Hepatic stellate cell (primary cell): ENCODE data around the gene ZP4.

Experiments
- DNase-seq: peaks from one replicate; pipeline ENCODE4 v3.0.0; 2011; ENCODE audit warnings: low spot score

ZP4 gene, protein sequence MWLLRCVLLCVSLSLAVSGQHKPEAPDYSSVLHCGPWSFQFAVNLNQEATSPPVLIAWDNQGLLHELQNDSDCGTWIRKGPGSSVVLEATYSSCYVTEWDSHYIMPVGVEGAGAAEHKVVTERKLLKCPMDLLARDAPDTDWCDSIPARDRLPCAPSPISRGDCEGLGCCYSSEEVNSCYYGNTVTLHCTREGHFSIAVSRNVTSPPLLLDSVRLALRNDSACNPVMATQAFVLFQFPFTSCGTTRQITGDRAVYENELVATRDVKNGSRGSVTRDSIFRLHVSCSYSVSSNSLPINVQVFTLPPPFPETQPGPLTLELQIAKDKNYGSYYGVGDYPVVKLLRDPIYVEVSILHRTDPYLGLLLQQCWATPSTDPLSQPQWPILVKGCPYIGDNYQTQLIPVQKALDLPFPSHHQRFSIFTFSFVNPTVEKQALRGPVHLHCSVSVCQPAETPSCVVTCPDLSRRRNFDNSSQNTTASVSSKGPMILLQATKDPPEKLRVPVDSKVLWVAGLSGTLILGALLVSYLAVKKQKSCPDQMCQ

DNA sequence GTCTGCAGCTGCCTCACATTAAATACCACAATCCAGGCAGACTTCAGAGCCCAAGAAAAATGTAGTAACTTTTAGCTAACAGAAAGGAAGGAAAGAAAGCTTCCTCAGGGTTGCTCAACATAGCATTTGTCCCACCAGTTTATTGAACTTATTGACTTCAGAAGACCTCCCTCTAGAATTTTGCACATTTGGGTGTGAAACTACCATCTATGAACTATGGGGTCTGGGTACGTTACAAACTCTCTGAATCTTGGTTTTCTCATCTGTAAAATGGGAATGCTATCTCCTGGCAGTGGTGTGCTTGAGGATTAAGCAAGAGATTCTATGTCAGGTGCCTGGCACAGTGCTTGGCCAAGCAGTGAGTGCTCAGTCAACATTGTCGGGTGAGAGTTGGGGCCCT lies at the start of gene ZP4:
TSS of gene ZP4 (minus strand) at position 101 of the 400 bp plus-strand sequence. CDS start 287 bp downstream, outside the sequence.
- DNase-seq = no peak

DNA sequence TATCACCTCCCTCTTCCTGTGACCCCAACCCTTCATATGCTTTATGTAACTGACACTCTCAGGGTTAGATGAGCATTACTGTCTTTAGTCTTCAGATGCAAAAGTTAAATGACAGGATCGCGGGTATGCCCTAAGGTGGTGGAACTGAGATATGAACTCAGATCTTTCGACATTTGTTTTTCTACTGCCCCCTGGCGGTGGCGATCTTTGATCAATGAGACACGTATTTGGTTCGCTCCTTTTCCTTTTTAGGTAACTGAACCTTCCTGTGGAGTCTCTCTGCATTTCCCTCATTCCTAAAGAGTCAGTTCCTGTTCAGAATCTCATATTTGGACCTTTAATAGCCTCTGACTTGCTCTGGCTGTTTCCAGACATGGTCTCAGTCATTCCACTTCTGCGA lies 47.8 kb upstream of the ZP4 start:
- no peak for DNase-seq

DNA sequence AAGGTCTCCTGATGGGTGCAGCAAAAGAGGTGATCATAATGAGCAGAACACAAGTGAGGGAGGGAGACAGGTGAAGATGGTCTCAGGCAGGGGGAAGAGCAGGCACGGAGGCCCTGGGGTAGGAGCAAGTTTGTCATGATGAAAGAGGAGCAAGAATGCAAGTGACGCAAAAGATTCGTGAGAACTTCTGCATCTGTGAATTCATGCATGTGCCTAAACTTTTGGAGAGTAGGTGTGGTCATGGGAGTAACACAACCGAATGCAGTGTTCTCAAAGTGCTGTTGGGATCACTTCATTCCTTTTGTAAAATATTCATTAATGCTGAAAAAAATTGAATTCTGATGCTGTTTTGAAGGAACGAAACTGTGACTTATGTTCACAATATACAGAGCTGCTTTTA lies 47.3 kb upstream of the ZP4 start:
- no peak for DNase-seq

DNA sequence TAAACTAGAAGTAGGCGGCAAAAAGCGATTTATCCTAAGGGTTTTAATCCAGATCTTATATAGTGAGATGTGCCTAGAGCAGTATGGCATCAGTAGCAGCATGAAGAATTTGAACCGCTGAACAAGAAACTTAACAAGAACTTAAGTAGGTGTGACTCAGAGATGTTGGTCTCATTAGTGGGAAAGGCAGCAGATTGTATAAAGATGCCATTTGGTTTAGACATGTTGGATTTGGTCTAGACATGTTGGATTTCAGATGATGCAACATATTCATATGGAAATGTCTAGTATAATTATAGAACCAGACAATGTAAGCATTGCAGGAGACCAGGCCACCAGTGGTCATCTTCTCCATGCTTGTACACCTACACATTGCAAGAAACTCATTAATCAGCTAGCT lies 42.1 kb upstream of the ZP4 start:
- DNase-seq = no peak

DNA sequence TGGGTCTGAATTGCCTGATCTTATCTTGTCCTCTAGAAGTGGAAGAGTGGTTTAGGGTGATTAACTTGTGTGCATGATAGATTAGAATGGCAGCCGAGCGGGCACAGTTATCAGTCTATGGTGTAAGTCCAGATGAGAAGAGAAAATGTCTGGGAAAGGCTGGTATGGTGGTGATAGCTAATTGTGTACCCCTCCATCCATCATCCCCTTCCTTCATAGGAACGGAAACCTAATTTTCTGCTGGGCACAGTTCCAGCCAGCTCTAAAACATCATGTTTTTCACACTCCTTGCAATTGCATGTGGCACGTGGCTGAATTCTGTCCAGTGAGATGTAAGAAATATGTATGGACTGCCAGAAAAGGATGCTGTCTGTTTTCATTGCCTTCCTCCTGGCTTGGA lies 40.9 kb upstream of the ZP4 start:
- DNase-seq = no peak

DNA sequence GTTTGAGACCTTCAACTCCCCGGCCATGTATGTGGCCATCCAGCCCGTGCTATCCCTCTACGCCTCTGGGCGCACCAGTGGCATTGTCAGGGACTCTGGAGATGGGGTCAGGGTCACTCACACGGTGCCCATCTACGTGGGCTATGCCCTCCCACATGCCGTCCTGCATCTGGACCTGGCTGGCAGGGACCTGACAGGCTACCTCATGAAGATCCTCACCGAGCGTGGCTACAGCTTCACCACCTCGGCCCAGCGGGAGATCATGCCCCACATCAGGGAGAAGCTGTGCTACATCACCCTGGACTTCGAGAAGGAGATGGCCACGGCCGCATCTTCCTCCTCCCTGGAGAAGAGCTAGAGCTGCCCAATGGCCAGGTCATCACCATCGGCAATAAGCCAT lies 36.5 kb upstream of the ZP4 start:
- no peak for DNase-seq

DNA sequence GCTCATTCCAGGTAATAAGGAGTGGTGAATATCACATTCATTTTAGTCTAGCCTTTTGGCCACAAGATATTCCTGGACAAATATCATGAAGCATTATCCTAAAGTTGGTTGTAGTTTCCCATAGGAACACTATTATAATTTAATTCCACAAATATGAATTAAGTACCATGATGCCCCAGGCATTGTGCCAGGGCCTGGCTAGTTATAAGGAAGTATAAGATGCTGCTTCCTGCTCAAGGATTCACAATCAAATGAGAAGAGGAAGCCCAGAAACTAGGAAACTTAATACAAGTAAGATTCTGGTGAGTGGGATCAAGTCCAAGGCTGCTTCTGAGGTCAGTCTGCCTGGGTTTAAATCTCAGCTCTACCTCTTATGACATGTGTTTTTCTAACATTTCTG lies 30.6 kb upstream of the ZP4 start:
- no peak for DNase-seq

DNA sequence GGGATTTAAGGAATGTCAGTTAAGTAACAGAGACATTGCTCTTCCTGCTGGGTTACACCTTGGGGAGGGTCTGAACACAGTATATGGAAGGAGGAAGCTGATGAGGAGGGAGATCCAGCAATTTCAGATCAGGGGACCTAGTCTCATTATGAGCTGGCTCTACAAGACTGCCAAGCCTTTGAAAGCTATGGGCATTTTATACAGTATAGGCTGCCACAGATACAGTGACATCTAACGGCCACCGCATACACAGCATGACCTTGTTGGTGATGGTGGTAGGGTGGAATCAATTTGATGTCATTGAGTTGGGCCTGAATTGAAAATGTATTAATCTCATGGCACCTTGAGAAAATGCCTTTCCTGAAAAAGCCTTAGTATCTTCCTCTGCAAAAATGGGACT lies 22.6 kb upstream of the ZP4 start:
- no peak for DNase-seq

DNA sequence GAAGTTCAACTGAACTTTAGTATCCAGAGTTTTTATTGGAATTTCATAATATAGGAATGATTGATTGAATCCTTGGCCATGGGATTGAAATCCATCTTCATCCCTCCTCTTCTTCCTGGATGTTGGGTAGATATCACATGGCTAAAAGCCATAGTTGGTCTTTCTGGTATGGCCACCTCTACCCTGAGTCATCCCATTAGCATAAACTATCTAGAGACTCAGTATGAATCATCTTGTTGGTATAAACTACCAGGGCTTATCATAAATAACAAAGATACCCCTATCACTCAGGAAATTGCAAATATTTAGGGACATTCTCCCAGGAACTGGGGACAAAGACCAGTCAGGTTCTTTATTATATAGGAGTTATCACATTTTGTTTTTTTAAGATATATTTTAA lies 21.2 kb upstream of the ZP4 start:
- DNase-seq = no peak

DNA sequence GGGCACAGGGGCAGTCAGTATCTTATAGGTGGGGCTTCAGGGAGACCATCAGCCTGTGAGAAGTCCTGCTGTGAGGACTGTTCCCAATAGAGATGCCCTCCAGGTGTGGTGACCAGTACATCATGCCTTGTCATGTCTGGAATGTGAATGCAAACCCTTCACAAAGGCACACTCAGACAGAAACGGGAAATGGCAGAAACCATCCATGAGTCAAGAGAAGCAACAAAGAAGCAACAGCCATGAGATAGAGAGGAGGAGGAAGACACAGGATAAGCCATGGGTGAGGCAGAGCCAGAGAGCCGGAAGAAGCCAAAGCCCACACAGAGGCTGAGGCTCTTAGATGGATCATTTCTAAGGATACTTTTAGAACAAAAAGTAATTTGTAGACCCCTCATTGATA lies 20.1 kb upstream of the ZP4 start:
- DNase-seq = no peak

DNA sequence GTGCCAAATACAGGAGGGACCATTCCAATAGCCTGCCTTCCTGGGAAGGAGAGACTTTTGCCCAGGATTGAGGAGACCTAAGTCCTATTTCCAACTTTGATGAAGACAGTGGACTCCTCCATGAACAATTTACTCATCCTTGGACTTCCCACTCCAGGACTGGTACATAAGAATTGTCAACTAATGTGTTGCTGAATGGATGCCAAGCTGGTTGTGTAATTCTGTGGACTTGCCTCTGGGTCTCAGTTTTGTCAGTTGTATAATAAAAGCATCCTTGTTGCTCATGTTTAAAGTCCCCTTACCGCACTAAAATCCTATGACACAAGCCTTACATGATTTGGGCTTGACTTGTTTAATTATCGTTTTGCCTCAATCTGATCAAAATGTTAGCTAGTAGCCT lies 13.2 kb upstream of the ZP4 start:
- no peak for DNase-seq

DNA sequence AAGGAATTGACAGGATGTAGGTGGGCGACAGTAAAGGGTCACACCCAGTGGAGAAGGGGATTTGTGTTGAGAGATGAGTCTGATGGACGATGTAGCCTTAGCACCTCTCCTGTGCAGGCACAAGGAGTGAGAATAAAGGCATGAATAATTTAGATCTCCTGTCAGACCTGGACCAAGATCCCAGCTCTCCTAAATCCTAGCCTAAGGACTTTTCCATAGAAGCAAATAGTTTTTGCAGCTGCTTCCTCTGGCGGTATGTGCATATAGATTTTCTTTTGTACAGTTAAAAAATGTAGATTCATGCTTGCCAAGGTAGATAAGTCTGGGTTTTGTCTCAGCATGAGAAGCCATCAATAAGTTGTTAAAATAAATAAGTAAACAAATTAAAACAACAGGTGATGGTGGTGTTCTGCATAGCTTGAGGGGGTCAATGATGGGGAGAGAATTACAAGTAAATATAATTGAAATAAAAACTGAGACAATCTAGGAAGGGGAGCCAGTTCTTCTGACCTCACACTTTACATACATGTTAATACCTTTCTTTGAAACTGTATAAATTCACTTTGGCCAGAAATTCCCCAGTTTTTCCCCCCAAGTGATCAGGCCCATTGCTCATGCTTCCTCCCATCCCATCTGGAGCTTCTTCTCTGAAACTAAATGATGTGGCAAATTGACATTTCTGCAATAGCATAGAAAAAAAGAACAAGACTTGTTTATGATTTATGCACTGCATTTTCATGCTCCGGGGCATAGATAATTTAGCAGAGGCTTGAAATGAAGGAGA lies 12.4 kb upstream of the ZP4 start:
- DNase-seq = no peak

DNA sequence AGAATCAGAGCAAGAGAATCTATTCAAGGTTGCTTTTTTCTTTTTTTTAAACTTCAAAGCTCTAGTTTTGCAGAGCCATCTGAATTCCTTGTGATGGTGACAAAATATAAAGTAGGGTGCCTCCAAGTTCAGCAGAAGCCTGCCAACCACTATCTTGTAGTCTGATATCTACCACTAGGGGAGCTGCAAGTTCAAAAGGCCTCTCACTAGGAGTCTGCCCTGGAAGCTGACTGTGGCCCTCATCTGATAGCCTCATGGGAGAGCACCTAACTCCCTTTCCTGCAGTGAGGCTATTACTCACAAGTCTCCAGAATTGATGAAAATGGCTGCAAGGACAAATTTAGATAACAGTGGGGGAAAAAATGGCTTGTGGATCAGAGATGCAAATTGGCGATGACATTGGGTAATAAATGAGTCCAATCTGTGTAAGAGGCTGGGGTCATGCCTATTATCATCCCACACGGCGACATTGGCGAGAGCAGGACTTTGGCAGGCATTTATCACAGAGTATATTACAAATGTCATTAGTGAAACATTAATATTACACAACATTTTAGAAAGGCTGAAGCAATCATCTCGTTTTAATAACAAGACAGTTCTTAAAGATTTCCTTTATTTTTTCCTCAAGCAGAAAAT lies 10.7 kb upstream of the ZP4 start:
- no peak for DNase-seq

DNA sequence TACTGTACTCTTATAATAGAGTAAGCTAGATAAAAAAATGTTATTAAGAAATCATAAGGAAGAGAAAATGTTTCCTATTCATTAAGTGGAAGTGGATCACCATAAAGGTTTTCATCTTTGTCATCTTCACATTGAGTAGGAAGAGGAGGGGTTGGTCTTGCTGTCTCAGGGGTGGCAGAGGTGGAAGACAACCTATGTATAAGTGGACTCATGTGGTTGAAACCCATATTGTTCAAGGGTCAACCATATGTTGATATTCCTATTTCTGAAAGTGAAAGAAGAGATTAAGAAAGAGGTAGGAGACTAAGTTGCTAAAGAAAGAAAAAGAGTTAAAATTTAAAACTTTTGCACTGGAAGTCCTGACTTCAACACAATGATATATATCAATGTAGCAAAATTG lies 4.9 kb upstream of the ZP4 start:
- no peak for DNase-seq

DNA sequence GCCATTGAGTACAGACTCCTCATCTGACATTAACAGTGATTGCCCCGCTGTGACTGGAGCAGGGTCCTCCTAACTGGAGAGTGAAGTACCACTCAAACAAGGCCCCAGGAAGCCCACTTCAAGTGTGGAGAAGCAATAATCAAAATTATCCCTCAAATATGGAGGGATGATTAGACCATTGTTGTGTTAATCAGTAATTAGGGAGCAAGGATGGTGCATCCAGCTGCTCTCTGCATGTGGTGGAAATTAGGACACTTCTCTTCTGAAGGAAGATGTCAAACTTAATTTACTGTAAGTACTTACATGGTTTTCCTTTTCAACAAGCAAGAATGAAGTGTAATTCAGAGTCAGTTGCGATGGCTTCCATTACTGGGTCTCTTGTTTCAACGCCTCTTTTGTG lies 3.4 kb upstream of the ZP4 start:
- DNase-seq = no peak

DNA sequence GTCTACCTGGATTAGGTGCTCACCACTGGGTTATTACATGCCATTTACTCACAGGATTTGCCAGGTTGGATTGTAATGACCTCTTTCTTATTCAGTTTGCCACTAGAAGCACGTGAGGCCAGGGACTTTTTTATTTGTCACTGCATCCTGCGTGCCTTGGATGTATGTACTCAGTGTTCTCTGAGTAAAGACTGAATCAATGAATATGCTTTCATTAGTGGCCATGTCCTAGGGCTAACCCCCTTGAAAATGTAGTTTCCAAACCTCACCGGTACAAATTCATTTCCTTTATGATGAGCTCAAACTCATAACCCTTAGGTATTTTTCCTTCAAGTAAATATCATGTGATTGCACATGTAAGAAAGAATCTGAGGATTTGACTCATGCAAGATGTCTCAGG lies 1.3 kb upstream of the ZP4 start:
- DNase-seq = no peak

DNA sequence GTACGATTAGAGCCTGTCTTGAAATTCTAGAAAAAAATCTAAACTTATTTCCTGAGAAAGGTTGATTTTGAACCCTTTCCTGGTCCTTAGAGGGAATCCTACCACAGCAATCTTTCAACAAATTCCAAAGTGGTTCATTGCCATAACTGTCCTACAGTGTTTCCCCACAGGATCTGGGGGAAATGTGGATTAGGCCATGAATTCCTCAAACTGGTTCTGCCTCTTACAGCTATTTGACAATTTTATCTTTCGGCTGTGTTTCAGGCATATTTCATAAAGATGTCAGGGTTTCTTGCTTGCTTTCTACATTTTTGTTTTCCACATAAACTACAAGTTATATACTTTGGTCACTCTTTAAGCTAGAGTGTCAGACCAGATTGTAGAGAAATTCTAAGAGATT lies 544 bp upstream of the ZP4 start:
- no peak for DNase-seq

DNA sequence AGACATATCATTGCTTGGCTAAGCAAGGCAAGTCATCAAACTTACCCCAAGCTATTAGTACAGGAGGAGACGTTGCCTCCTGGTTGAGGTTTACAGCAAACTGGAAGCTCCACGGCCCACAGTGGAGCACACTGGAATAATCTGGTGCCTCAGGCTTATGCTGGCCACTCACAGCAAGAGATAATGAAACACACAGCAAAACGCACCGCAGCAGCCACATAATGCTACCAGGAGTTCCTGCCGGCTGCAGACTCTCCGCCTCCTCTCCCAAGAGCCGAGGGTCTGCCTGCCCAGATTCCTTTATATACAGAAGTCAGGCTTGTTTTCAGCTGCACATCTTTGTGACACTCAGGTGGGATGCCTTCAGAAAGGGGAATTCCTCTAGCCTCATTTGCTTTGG lies 306 bp downstream of the ZP4 start:
- no peak for DNase-seq

DNA sequence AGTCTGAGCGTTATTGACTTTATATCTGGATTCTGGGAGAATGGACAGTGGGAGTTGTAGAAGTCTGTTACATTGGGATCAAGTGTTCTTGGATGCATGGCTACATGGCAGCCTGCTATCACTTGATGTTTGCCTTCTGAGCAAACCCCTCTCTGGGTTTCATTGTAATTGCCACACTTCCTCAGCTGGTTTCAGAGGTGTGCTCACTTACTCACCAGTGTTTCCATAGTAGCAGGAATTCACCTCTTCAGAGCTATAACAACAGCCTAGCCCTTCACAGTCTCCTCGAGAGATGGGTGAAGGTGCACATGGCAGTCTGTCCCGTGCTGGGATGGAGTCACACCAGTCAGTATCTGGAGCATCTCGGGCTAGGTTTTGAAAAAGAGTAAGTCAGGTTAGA lies 2.6 kb downstream of the ZP4 start:
- DNase-seq = no peak

DNA sequence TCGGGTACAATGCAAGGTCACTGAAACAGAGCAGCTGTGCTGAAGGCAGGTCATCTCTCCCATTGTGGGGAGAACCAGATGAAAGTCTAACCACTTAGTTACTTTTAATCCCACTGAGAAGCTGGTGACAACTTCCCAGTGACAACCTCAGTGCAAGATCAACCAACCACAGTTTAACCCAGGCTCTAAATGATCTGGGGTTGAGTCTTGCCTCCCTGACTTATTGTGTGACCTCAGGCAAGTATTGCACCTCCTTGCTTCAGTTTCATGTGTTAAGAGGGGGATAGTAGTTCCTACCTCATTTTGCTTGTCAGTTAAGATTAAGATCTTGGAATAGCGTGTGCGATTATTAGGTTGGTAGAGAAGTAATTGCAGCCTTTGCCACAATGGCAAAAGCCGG lies 3.2 kb downstream of the ZP4 start:
- DNase-seq = no peak

DNA sequence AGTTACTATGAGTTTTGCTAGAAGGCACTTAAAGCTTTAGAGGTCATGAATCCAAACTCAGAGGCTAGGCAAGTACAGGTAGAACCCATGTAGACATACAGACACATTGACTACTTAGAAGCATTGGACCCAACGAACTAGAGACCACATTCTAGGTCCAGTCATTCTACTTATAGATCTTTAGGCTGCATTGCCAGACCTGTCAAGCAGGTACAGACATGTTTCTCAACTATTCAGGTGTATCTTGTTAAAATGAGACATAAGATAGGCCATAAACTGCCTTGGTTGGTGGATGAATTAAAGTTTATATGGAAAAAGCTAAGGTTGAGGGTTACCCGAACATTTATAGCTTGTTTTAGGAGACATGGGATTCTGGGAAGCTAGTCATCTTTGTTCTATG lies 6.5 kb downstream of the ZP4 start:
- DNase-seq = no peak

DNA sequence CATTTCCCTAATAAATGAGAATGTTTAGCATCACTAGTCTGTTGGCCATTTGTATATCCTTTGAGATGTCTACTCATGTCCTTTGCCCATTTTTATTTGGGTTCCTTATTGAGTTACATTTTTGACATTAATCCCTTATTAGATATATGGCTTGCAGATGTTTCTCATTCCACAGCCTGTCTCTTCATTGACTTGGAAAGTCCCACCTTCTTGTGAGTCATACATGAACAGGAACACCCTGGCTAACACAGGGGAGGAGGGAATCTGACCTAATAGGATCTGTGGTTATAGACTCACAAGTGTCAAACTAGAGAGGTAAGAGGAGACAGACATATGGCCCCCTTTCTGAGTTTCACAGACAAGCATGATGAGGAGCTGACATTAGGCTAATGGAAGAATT lies 11.5 kb downstream of the ZP4 start:
- DNase-seq = no peak

DNA sequence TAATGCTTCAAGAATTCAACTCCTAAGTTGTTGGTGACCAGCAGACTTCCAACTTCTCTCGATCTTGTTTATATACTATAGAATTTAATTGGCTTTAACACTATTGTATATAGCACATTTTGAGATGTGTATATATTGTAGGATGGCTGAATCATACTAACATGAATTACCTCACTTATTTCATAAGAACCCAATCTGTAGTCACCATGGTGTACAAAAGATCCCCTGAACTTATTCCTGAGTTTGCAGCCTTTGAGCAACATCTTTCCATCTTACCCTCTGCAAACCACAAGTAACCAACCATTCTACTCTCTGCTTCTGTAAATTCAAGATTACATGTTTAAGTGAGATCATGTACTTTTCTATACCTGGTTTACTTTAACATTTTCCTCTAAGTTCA lies 12.3 kb downstream of the ZP4 start:
- DNase-seq = no peak
